ENCODE data around the gene CPT2.

CPT2 gene

DNA sequence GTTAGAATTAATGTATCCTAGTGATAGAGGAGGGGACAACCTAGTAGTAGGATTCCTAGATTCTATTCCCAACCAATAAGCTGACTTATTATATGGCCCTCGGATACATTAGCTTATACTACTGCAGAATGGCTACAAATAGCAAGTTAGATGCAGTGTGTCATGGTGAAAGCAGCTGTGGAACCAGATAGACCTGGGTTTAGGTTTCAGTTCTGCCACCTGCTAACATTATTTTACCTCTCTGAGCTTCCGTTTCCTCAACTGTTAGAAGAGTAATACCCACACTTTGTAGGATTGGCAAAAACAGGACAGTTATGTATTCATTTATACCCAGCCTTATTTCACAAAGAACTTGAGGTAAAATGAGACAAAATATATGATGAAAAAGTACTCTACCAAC, 63.3 kb downstream of the CPT2 start:
- ATAC-seq (ENCODE audit: low read depth) (no peak), DNase-seq (ENCODE audit: low spot score) (no peak)

DNA sequence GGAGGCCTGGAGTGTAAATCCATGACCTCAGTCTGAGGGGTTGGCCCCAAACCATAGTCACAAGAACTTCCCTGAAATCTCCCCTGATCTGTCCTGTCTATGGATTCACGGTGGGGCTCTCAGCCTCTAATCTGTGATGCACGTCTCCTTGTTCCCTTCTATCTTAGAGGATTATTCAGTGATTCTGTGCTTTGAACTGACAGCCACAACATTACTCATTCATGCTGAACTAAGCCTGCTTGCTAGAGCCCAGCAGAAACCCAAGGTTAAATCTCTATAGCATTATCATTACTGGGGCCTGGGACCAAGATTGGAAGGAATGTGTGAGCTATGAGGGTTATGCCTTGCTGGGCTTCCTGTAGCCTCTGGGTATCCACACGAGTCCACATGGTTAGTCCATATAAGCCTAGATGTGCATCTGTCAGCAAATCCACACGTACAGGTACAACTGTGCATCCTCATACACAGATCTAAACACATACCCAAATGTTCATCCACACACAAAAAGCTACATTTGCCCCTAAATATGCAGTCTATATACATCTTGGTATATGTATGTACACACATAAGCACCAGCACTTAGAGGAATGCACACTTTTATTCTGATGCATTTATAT, 64.1 kb downstream of the CPT2 start:
- H3K4me3 ChIP-seq (ENCODE audit: severe bottlenecking) = no peak overlapping the region
- no peaks in the 10 kb centered on the region for H3K9me3 ChIP-seq (ENCODE audit: severe bottlenecking)
- peaks cover 90% of the 10 kb centered on the region for H3K36me3 ChIP-seq (ENCODE audit: low read depth)
- no peaks in the 10 kb centered on the region for H3K27me3 ChIP-seq (ENCODE audit: insufficient read depth, poor library complexity, severe bottlenecking)
- ATAC-seq (ENCODE audit: low read depth) (no peak), DNase-seq (ENCODE audit: low spot score) (no peak)
- TF ChIP-seq, protein P1, sequence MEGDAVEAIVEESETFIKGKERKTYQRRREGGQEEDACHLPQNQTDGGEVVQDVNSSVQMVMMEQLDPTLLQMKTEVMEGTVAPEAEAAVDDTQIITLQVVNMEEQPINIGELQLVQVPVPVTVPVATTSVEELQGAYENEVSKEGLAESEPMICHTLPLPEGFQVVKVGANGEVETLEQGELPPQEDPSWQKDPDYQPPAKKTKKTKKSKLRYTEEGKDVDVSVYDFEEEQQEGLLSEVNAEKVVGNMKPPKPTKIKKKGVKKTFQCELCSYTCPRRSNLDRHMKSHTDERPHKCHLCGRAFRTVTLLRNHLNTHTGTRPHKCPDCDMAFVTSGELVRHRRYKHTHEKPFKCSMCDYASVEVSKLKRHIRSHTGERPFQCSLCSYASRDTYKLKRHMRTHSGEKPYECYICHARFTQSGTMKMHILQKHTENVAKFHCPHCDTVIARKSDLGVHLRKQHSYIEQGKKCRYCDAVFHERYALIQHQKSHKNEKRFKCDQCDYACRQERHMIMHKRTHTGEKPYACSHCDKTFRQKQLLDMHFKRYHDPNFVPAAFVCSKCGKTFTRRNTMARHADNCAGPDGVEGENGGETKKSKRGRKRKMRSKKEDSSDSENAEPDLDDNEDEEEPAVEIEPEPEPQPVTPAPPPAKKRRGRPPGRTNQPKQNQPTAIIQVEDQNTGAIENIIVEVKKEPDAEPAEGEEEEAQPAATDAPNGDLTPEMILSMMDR (IDR thresholded peaks at IDR 0.05; ENCODE audit: poor library complexity, severe bottlenecking) = no peak
- H3K4me1 ChIP-seq (ENCODE audit: insufficient read depth, poor library complexity, severe bottlenecking) = no peaks in the 10 kb centered on the region
- H3K27ac ChIP-seq (ENCODE audit: poor library complexity, severe bottlenecking) = no peak overlapping the region

More for the DNA sequence above, 63.3 kb downstream of the CPT2 start:
- Histone ChIP-seq H3K36me3 (ENCODE audit: low read depth) (peaks cover 90% of the 10 kb centered on the region), H3K9me3 (ENCODE audit: severe bottlenecking) (no peaks in the 10 kb centered on the region), H3K27me3 (ENCODE audit: insufficient read depth, poor library complexity, severe bottlenecking) (no peaks in the 10 kb centered on the region), H3K27ac (ENCODE audit: poor library complexity, severe bottlenecking) (no peak overlapping the region), H3K4me3 (ENCODE audit: severe bottlenecking) (no peak overlapping the region), H3K4me1 (ENCODE audit: insufficient read depth, poor library complexity, severe bottlenecking) (no peaks in the 10 kb centered on the region)
- TF ChIP-seq, protein P1 (IDR thresholded peaks at IDR 0.05; ENCODE audit: poor library complexity, severe bottlenecking) = no peak

GRCh38 chr1:53262000-53262399, 65.4 kb downstream of the CPT2 start:
- H3K4me1 ChIP-seq (ENCODE audit: insufficient read depth, poor library complexity, severe bottlenecking) = no peaks in the 10 kb centered on the region
- DNase-seq (ENCODE audit: low spot score) (no peak), ATAC-seq (ENCODE audit: low read depth) (no peak)
- TF ChIP-seq, protein P1 (IDR thresholded peaks at IDR 0.05; ENCODE audit: poor library complexity, severe bottlenecking) = no peak
- H3K9me3 ChIP-seq (ENCODE audit: severe bottlenecking) = no peaks in the 10 kb centered on the region
- H3K27ac ChIP-seq (ENCODE audit: poor library complexity, severe bottlenecking) = no peak overlapping the region
- H3K36me3 ChIP-seq (ENCODE audit: low read depth) = peaks cover 91% of the 10 kb centered on the region
- H3K27me3 ChIP-seq (ENCODE audit: insufficient read depth, poor library complexity, severe bottlenecking) = no peaks in the 10 kb centered on the region
- H3K4me3 ChIP-seq (ENCODE audit: severe bottlenecking) = no peak overlapping the region

All from RWPE2 (cell line).